GM12872 (cell line): ENCODE measurements around the gene FUT2.

Experiments
- TF ChIP-seq, protein P1 (sequence below): IDR thresholded peaks from 3 replicates; pipeline ENCODE4 v1.5.1; 2011; ENCODE audit warnings: low read depth, mild to moderate bottlenecking, low read length, moderate library complexity; ENCODE audit not compliant: insufficient read depth

Gene FUT2

DNA sequence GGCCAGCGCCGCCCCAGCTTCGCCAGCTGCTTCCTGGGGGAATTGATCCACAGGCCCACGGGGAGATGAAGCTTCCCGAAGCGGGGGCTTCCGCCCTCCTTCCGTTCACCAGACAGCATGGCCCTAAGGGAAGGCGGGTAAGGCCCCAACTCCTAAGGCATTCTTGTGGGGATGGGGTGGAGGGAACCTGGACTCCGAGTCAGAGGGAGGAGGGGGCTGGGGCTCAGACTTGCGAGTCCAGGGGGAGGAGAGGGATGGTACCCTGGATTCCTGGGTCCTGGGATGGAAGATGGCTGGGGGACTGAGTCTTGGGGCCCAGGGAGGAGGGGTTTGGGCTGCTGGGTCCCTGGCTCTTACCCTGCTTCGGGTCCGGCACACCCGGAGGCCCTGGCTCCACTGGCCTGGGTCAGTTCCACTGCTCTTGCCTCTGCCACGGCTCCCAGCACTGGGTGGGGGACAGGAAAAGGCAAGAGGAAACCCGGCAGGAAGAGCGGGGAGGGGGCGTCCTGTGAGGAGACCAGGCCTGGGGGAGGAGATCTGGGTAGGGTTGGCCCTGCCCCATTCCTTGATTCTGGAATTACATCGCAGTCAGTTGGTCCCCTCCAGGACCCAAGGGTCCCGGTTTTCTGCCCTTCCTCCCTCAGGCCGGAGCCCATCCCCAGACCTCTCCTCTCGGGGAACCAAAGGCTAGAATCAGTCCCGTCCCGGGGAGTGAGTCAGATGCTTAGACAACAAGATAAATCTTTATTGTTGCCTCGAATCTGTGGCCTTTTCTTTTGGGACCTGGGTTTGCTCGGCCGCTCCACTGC lies 44.6 kb downstream of the FUT2 start, which contains the start of gene RASIP1:
TSS of gene RASIP1 (minus strand) at position 447 of the 809 bp plus-strand sequence. CDS start at position 119, 328 bp downstream.
- TF ChIP-seq, protein P1, sequence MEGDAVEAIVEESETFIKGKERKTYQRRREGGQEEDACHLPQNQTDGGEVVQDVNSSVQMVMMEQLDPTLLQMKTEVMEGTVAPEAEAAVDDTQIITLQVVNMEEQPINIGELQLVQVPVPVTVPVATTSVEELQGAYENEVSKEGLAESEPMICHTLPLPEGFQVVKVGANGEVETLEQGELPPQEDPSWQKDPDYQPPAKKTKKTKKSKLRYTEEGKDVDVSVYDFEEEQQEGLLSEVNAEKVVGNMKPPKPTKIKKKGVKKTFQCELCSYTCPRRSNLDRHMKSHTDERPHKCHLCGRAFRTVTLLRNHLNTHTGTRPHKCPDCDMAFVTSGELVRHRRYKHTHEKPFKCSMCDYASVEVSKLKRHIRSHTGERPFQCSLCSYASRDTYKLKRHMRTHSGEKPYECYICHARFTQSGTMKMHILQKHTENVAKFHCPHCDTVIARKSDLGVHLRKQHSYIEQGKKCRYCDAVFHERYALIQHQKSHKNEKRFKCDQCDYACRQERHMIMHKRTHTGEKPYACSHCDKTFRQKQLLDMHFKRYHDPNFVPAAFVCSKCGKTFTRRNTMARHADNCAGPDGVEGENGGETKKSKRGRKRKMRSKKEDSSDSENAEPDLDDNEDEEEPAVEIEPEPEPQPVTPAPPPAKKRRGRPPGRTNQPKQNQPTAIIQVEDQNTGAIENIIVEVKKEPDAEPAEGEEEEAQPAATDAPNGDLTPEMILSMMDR: no peak

DNA sequence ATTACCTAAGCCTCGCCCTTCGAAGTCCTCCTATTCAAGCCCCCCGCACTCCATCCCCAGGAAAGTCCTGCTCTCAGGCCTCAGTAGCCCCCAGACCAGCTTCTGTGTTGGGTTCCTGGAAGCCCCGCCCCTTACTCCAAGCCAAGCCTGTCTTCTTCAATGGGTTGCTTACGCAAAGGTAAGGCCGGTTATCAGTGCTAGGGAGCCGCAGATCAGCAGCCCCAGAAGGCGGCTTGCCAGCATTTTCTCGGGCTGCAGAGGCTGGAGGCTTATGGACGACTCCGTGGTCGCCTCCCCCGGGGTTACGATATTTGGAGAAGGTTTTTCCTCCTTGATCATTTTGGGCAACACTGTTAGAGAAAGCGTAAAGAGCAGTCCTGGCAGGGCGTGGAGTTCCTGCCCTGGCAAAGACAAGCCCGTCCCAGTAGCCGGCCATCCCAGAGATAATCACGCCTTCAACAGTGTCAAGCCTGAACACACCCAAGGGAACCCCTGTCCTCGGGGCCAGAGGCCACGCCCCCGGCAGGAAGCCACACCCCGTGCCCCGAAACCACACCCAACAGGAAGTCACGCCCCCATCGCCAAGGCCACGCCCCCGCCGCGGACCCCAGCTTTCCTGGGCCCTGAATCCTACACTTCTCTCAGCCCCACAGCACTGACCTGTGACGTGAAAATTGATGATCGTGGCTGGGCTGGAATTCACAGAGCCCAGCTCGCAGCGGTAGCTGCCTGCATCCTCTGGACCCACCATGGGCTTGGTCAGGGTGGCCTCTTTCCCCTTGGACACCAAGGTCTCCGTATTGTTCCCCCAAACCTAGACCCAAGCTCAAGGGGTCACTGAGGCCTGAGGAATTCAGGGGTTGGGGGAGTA lies 45.6 kb downstream of the FUT2 start:
- TF ChIP-seq, protein P1: no peak

DNA sequence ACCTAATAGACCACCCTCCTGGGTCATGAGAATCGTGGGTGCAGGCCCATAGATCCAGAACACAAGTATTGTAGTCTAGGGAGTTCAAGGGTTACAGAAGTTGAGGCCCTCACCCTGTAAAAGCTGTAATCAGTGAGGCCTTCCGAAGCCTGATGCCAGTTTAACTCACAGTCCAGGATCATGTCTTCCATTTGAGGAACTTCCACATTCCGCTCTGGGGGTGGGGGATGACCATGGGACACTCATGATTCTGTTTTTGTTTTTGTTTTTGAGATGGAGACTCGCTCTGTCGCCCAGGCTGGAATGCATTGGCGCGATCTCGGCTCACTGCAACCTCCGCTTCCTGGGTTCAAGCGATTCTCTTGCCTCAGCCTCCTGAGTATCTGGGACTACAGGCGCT lies 46.3 kb downstream of the FUT2 start:
- TF ChIP-seq, protein P1: no peak

DNA sequence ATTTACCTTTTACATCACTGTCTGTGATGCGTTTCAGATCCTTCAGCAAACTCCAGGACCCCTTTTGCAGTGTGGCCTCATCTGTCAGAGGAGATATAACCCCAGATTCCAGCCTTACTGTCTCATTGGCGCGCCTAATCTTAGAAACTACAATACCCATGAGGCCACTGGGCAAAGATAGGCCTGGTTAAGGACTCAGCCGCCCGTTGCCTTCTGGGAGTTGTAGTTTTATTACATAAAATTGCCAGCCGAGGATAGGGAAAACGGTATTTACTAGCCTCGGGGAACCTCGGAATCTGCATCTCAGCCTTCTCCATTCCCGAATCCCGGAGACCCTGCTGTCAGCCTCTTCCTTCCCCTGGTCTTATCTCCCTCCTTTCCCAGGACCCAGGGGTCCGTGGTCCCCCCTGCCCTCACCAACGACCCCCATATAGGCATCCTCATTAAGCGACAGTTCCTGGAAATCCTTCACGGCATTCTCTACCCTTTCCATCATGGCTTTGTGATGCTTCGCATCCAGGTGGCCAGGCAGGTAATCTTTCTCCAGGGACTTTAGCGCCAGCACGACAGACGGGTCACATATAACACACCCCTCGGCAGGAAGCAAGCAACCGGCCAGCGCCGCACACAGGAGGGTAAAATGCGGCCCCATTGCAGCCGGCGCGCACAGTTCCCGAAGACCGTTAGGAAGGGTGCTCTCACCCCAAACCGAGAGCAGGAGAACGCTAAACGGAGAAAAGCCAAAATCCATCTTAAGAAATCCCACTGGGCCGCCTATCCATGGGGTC lies 49.6 kb downstream of the FUT2 start:
- TF ChIP-seq, protein P1: no peak

DNA sequence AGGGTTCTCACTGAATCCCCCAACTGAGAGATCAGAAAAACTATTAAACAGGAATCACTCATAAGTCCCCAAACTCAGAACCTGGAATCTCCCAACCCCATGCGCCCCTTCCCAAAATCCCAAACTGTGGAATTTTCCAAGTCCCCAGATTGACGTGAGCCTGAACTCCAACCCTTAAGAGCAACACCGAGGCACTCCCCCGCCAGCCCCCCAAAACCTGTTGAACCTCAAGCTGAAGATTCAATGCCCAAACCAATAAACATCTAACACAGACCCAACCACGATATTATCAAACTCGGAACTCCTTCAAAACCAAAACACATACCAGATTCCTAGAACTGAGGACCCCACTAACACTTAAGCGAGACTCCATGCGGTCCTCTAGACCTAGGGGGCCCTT lies 50.3 kb downstream of the FUT2 start:
- TF ChIP-seq, protein P1: no peak

DNA sequence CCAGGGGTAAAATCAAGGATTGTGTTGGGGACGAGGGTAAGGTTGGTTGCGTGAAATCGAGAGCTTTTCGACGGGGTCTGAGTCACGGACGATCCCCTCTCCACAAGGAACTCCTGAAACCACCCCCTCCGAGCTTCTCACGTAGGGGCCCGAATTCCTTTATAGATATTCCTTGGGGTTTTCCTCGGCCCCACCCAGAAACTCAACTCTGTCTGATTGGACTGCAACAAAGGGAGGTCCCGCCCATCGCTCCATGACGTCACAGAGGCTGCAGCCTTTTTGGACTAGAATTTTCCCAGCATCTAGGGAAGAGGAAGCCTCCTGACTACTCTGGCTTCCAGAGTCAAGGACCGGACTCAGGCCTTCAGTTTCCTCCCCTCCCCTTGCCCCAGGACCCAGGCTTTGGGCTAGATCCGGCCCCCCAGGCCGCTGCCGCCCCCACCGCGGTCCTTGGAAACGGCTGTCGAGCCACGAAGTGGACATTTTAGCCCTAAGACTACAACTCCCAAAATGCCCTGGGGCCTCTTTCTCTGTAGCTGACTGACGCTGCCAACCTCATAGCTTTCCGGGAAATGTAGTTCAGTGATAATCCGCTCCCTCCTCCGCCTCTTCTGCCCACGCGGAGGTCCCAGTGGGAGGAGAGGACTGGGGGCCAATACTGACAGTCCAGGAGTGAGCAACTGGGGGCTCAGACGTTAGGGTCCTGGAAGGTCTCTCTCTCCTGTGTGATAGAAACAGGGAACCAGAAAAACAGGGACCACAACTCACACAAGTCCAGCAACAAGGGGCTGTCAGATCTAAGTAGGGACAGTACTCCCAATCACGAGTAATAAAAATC lies 51.2 kb downstream of the FUT2 start, which contains the start of gene IZUMO1:
TSS of gene IZUMO1 (minus strand) at position 172 of the 838 bp plus-strand sequence. CDS start 1,050 bp downstream, outside the sequence.
- TF ChIP-seq, protein P1: no peak
